Brain microvascular endothelial cell (primary cell): ENCODE results near the gene FAT1.

Experiments used
- DNase-seq: peaks from one replicate; pipeline ENCODE4 v3.0.0-alpha.2; 2020
- H3K27ac ChIP-seq: fragments of 250-450 bp; sonication (Bioruptor Pico); 2 replicates; pipeline ENCODE4 v1.5.1; 2020; ENCODE audit warnings: mild to moderate bottlenecking, moderate library complexity
- H3K27me3 ChIP-seq: fragments of 250-450 bp; sonication (Bioruptor Pico); replicated peaks from 2 replicates; pipeline ENCODE4 v1.5.1; 2020; ENCODE audit warnings: mild to moderate bottlenecking
- H3K36me3 ChIP-seq: fragments of 250-450 bp; sonication (Bioruptor Pico); replicated peaks from 2 replicates; pipeline ENCODE4 v1.5.1; 2020; ENCODE audit warnings: mild to moderate bottlenecking
- H3K4me3 ChIP-seq: 2 replicates; pipeline ENCODE4 v1.5.1; 2011; ENCODE audit warnings: low read depth, mild to moderate bottlenecking, control low read depth, low read length, moderate library complexity
- CTCF ChIP-seq: IDR thresholded peaks from 2 replicates; pipeline ENCODE4 v1.5.1; 2011; ENCODE audit warnings: low read depth, mild to moderate bottlenecking, moderate library complexity, low read length, control low read depth, inconsistent platforms; ENCODE audit errors: missing control alignments
- in situ Hi-C: cut with HindIII; loops from 2 replicates; pipeline ENCODE4 v1.10.0; 2017; ENCODE audit warnings: low sequenced_read_pairs, low pct_ligation_motif_present

FAT1 gene

GRCh38 chr4:186707996-186708395, 15.7 kb downstream of the FAT1 start:
- H3K4me3 ChIP-seq: no peak overlapping the region
- H3K27ac ChIP-seq: no peak overlapping the region
- no peak for TF ChIP-seq CTCF
- DNase-seq: no peak
- no peaks in the 10 kb centered on the region for H3K27me3 ChIP-seq
- peaks cover 47% of the 10 kb centered on the region for H3K36me3 ChIP-seq
- in situ Hi-C loops: no loop called here

GRCh38 chr4:186707574-186707973, 16.1 kb downstream of the FAT1 start:
- no peaks in the 10 kb centered on the region for H3K27me3 ChIP-seq
- TF ChIP-seq CTCF: no peak
- peaks cover 48% of the 10 kb centered on the region for H3K36me3 ChIP-seq
- in situ Hi-C loops: no loop called here
- H3K27ac ChIP-seq: no peak overlapping the region
- H3K4me3 ChIP-seq: no peak overlapping the region
- no peak for DNase-seq

DNA sequence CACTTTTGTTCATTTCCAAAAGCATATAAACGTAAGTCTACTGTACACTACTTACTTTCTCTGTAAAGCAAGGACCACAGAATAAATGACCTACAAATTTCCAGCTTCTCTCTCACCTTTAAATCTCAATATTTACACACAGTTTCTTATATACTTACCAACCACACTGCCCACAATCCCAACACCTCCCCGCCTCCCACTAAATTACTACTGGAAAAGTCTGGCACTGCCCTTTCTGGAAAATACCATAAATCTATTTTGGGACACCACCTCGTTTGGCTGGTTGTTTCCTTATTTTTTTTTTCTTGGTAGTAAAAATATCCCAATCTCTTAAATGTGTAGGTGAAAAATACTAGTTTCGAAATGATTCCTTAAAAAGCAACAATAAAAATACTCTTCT, 19.6 kb downstream of the FAT1 start:
- TF ChIP-seq CTCF: no peak
- no peak for DNase-seq
- Histone ChIP-seq H3K36me3 (peaks cover 42% of the 10 kb centered on the region), H3K27me3 (no peaks in the 10 kb centered on the region), H3K27ac (no peak overlapping the region), H3K4me3 (no peak overlapping the region)
- in situ Hi-C loops: no loop called here

GRCh38 chr4:186703510-186703909, 20.1 kb downstream of the FAT1 start:
- H3K27me3 ChIP-seq: no peaks in the 10 kb centered on the region
- H3K27ac ChIP-seq: no peak overlapping the region
- in situ Hi-C loops: no loop called here
- no peak for DNase-seq
- peaks cover 36% of the 10 kb centered on the region for H3K36me3 ChIP-seq
- TF ChIP-seq CTCF: no peak
- H3K4me3 ChIP-seq: no peak overlapping the region

GRCh38 chr4:186702940-186703339, 20.7 kb downstream of the FAT1 start:
- no peak overlapping the region for H3K4me3 ChIP-seq
- in situ Hi-C loops: no loop called here
- no peak for DNase-seq
- no peak for TF ChIP-seq CTCF
- peaks cover 31% of the 10 kb centered on the region for H3K36me3 ChIP-seq
- no peak overlapping the region for H3K27ac ChIP-seq
- H3K27me3 ChIP-seq: no peaks in the 10 kb centered on the region

DNA sequence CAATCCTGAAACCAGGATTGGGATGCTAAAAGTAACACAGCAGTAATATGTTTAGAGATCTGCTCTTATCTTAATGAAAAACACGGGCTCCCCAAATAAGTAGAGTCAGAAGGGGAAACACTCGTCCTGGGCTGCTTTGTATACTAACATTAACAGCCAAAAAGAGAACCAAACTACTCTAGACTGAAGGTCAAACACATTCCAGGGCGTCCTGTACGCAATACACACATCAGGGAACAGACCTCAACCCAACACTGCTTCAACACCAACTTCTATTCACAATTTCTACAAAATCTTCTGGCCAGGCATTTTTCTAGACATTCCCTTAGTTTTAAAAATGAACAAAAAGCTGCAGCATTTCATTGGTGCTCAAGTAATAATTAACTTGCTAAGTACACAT, 21.4 kb downstream of the FAT1 start:
- no peak for DNase-seq
- in situ Hi-C loops: no loop called here
- Histone ChIP-seq H3K4me3 (no peak overlapping the region), H3K27ac (no peak overlapping the region), H3K27me3 (no peaks in the 10 kb centered on the region), H3K36me3 (peaks cover 27% of the 10 kb centered on the region)
- TF ChIP-seq CTCF: no peak
